Measurements from ENCODE around the gene AMER1. TPM values are rescaled to one million over a fixed set of nuclear protein-coding genes. Genes with fewer than 3 reads are reported as not detected.
A peak's percentile ranks its signal among the peaks of the same experiment; 100 is the strongest.
"Not testable (repeated sequence)": the region's sequence is repeated elsewhere in the genome, so short reads cannot be mapped to it uniquely, and the experiment has no call there.

The AMER1 gene
- total RNA-seq (1 to 10 TPM; 2.0 to 5.0 (median 4.4) TPM), polyA plus RNA-seq (1 to 10 TPM in 1 of 2 donors, under 1 TPM in 1; 0.75 to 1.1 TPM)
- long read RNA-seq, donor 1, result 0 reads
- long read RNA-seq, donor 2, partial matches to known transcripts, result 0 of 1 reads
- long read RNA-seq, donor 2, other reads (novel, unspliced or antisense), result 1 of 1 reads
- long read RNA-seq, donor 3, result 0 reads

- WGBS, 2 donors, result 0 to 1% methylated on average over 27 to 29 of the region's 29 CpGs
These were observed at the start of gene AMER1 for GRCh38 chrX:64205441-64205734. TSS of gene AMER1 (minus strand) at chrX:64205708. CDS start at chrX:64193286, 12,422 bp downstream.

GRCh38 chrX:64230123-64230970, 24.8 kb upstream of the AMER1 start, which contains the start of gene ASB12:
TSS of gene ASB12 (minus strand) at chrX:64230607. CDS start at chrX:64225650, 4,957 bp downstream.
- H3K4me1 ChIP-seq, result no peaks in the 10 kb centered on the region
- ATAC-seq (peak; percentile 49 to 98 (median 92)), DNase-seq (peak in 1 of 2 donors; percentile 5)
- H3K36me3 ChIP-seq, result no peaks in the 10 kb centered on the region
- intact Hi-C loops (cut with DNase I), result no loop called here
- H3K27me3 ChIP-seq, result peaks cover 0 to 4% (median 0%) of the 10 kb centered on the region in 7 donors
- peak within 1 kb of the TSS in 2 of 10 donors; percentile 25 to 36 for H3K27ac ChIP-seq
- H3K9me3 ChIP-seq, result no peaks in the 10 kb centered on the region
- H3K4me3 ChIP-seq, result peak within 1 kb of the TSS in 7 of 10 donors; percentile 7 to 43 (median 33)
- 55 to 58% methylated on average over 17 of the region's 17 CpGs for WGBS, 2 donors
- peak in 3 of 9 donors; percentile 20 to 23 (median 20) for TF ChIP-seq CTCF (IDR thresholded peaks at IDR 0.05)

More at GRCh38 chrX:64205441-64205734, at the start of gene AMER1:
- DNase-seq (peak in 1 of 2 donors; percentile 15), ATAC-seq (peak; percentile 33 to 72 (median 50))
- no peaks in the 10 kb centered on the region for H3K27me3 ChIP-seq
- TF ChIP-seq CTCF (IDR thresholded peaks at IDR 0.05), result no peak
- no peaks in the 10 kb centered on the region for H3K9me3 ChIP-seq
- H3K4me3 ChIP-seq, result peak within 1 kb of the TSS; percentile 59 to 89 (median 78)
- peaks cover 0 to 41% (median 20%) of the 10 kb centered on the region in 9 donors for H3K4me1 ChIP-seq
- H3K36me3 ChIP-seq, result no peaks in the 10 kb centered on the region
- intact Hi-C loops (cut with DNase I), result loop anchor here in 3 of 10 donors (5.0 to 10.0 kb wide), 3 partner anchors 187 to 453 kb away; a partner anchor contains a TSS
- H3K27ac ChIP-seq, result peak within 1 kb of the TSS; percentile 87 to 95 (median 92)

- Histone ChIP-seq H3K4me1 (no peaks in the 10 kb centered on the region), H3K9me3 (no peaks in the 10 kb centered on the region), H3K27me3 (peaks cover 0 to 4% (median 0%) of the 10 kb centered on the region in 7 donors), H3K4me3 (no peak overlapping the region), H3K27ac (no peak overlapping the region), H3K36me3 (no peaks in the 10 kb centered on the region)
- intact Hi-C loops (cut with DNase I), result no loop called here
- ATAC-seq, result peak in 3 of 8 donors; percentile 52 to 66 (median 61)
- 37 to 62% methylated on average over 2 to 3 of the region's 3 CpGs for WGBS, 2 donors
- no peak for DNase-seq
- peak in 2 of 9 donors; percentile 19 to 21 for TF ChIP-seq CTCF (IDR thresholded peaks at IDR 0.05)
These were observed 23.6 kb upstream of the AMER1 start for GRCh38 chrX:64229154-64229553.

GRCh38 chrX:64218023-64218422, 12.5 kb upstream of the AMER1 start:
- Histone ChIP-seq H3K27me3 (peaks cover 0 to 10% (median 0%) of the 10 kb centered on the region in 7 donors), H3K36me3 (no peaks in the 10 kb centered on the region), H3K27ac (no peak overlapping the region), H3K9me3 (no peaks in the 10 kb centered on the region), H3K4me3 (no peak overlapping the region), H3K4me1 (no peaks in the 10 kb centered on the region)
- no peak for DNase-seq
- 90 to 91% methylated on average over 4 of the region's 4 CpGs for WGBS, 2 donors
- intact Hi-C loops (cut with DNase I), result no loop called here
- no peak for ATAC-seq
- no peak for TF ChIP-seq CTCF (IDR thresholded peaks at IDR 0.05)

GRCh38 chrX:64213989-64214388, 8.5 kb upstream of the AMER1 start:
- intact Hi-C loops (cut with DNase I); H3K9me3 ChIP-seq; H3K4me3 ChIP-seq; DNase-seq; ATAC-seq; H3K4me1 ChIP-seq; H3K36me3 ChIP-seq; H3K27ac ChIP-seq: not testable (repeated sequence)
- peaks cover 0 to 10% (median 0%) of the 10 kb centered on the region in 7 donors for H3K27me3 ChIP-seq
